Breast epithelium (tissue), 4 donors: ENCODE results near the gene SPCS2. TPM values are rescaled to one million over a fixed set of nuclear protein-coding genes. Genes with fewer than 3 reads are reported as not detected.
"Not testable (repeated sequence)": the region's sequence is repeated elsewhere in the genome, so short reads cannot be mapped to it uniquely, and the experiment has no call there.

Source experiments
- DNase-seq, 2 donors: peaks; one replicate each; pipeline ENCODE4 v3.0.0-alpha.2; 2019; ENCODE audit warnings: low spot score in 2 of 2
- H3K27ac ChIP-seq, 2 donors: fragments of 200-600 bp; sonication (generic) in 1 of 2; one replicate each; pipeline ENCODE4 v1.5.1; 2016 to 2019; ENCODE audit warnings: mild to moderate bottlenecking in 1 of 2
- H3K27me3 ChIP-seq, 2 donors: fragments of 200-600 bp; sonication (generic) in 1 of 2; one replicate each; pipeline versions ENCODE4 v1.5.1 to v1.6.0; 2017 to 2019; ENCODE audit warnings: control low read depth in 1 of 2, mild to moderate bottlenecking in 1 of 2
- H3K36me3 ChIP-seq: fragments of 200-600 bp; one replicate; pipeline ENCODE4 v1.5.1; 2019
- H3K4me1 ChIP-seq, 2 donors: fragments of 200-600 bp; sonication (generic); one replicate each; pipeline ENCODE4 v1.5.1; 2016 to 2019; ENCODE audit warnings: control low read depth in 1 of 2
- H3K4me3 ChIP-seq, 3 donors: fragments of 200-600 bp; sonication (generic); 1 replicate in 2 of 3; 2 replicates in 1 of 3; pipeline ENCODE4 v1.5.1; 2016 to 2019; ENCODE audit warnings: mild to moderate bottlenecking in 3 of 3, moderate library complexity in 2 of 3
- H3K9me3 ChIP-seq, 2 donors: fragments of 200-600 bp; sonication (generic) in 1 of 2; one replicate each; pipeline ENCODE4 v1.5.1; 2016 to 2019; ENCODE audit warnings: control low read depth in 1 of 2
- POLR2A ChIP-seq: fragments of 450-650 bp; IDR thresholded peaks from one replicate; pipeline ENCODE4 v1.6.1; 2016; ENCODE audit warnings: antibody characterized with exemption, mild to moderate bottlenecking, moderate library complexity
- POLR2AphosphoS5 ChIP-seq, 3 donors: sonication (generic); formaldehyde crosslinking; IDR thresholded peaks; one replicate each; pipeline ENCODE4 v1.6.1; 2017; ENCODE audit warnings: antibody characterized with exemption in 3 of 3
- intact Hi-C: fragments of 100-400 bp; cut with DNase I; formaldehyde crosslinking; loops from one replicate; pipeline ENCODE4 v1.15.1; 2023; ENCODE audit warnings: low total_unique reads
- total RNA-seq, 3 donors: library from RNA; depleted of rRNA; stranded (reverse); fragments of >200 nt; gene quantifications; one replicate each; pipeline ENCODE4 v1.1.0, GENCODE V29; 2016
- TF ChIP-seq, protein P1 (sequence below), 3 donors: fragments of 450-650 bp; IDR thresholded peaks; one replicate each; pipeline ENCODE4 v1.5.1; 2016 to 2017; ENCODE audit warnings: antibody characterized with exemption in 3 of 3, mild to moderate bottlenecking in 3 of 3, moderate library complexity in 3 of 3

Gene SPCS2
- total RNA-seq, 3 donors from 2014 or later = 34.1 to 57.8 (median 57.5) TPM

DNA sequence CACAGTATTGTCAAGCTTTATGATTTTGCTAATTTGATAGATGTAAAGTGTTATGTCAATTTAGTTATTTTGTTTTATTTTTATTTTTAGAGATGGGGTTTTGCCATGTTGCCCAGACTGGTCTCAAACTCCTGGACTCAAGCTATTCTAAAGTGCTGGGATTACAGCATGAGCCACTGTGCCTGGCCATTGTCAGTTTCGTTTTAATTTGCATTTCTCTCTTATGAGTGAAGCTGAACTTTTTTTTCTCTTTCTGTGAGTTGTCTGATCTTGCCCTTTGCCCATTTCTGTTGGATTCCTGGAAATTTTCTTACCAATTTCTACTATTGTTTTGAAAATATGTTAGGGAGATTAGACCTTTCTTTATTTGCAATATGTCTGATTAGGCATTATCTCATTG lies 55.1 kb downstream of the SPCS2 start:
- Histone ChIP-seq H3K9me3 (no peaks in the 10 kb centered on the region), H3K4me3 (no peak overlapping the region), H3K27me3 (no peaks in the 10 kb centered on the region), H3K36me3 (no peaks in the 10 kb centered on the region), H3K27ac (no peak overlapping the region), H3K4me1 (no peaks in the 10 kb centered on the region)
- no peak for TF ChIP-seq POLR2AphosphoS5 (IDR thresholded peaks at IDR 0.05)
- TF ChIP-seq POLR2A = no peak
- TF ChIP-seq, protein P1, sequence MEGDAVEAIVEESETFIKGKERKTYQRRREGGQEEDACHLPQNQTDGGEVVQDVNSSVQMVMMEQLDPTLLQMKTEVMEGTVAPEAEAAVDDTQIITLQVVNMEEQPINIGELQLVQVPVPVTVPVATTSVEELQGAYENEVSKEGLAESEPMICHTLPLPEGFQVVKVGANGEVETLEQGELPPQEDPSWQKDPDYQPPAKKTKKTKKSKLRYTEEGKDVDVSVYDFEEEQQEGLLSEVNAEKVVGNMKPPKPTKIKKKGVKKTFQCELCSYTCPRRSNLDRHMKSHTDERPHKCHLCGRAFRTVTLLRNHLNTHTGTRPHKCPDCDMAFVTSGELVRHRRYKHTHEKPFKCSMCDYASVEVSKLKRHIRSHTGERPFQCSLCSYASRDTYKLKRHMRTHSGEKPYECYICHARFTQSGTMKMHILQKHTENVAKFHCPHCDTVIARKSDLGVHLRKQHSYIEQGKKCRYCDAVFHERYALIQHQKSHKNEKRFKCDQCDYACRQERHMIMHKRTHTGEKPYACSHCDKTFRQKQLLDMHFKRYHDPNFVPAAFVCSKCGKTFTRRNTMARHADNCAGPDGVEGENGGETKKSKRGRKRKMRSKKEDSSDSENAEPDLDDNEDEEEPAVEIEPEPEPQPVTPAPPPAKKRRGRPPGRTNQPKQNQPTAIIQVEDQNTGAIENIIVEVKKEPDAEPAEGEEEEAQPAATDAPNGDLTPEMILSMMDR (IDR thresholded peaks at IDR 0.05) = no peak
- intact Hi-C loops = no loop called here
- no peak for DNase-seq

DNA sequence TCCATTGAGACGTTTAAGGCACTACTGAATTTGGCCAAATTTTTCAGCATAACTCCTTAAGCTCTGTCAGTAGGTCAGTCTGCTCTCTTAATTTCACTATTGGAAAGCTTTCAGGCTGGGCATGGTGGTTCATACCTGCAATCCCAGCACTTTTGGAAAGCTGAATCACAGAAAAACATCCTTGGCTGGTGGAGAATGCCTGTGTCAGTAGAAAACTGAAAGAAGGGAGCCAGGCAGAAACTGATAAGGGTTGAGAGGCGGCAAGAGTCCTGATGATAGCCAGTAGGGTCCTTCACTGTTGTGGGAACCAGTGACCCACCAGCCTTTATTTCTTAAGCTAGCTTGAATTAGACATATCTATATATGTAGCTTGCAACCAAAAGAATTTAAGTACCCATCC lies 62.3 kb downstream of the SPCS2 start:
- no peak overlapping the region for H3K4me3 ChIP-seq
- intact Hi-C loops = no loop called here
- no peak overlapping the region for H3K27ac ChIP-seq
- DNase-seq = no peak
- no peaks in the 10 kb centered on the region for H3K27me3 ChIP-seq
- H3K9me3 ChIP-seq = no peaks in the 10 kb centered on the region
- TF ChIP-seq, protein P1 (IDR thresholded peaks at IDR 0.05) = no peak
- TF ChIP-seq POLR2A (no peak), POLR2AphosphoS5 (IDR thresholded peaks at IDR 0.05) (no peak)
- H3K4me1 ChIP-seq = no peaks in the 10 kb centered on the region
- no peaks in the 10 kb centered on the region for H3K36me3 ChIP-seq

DNA sequence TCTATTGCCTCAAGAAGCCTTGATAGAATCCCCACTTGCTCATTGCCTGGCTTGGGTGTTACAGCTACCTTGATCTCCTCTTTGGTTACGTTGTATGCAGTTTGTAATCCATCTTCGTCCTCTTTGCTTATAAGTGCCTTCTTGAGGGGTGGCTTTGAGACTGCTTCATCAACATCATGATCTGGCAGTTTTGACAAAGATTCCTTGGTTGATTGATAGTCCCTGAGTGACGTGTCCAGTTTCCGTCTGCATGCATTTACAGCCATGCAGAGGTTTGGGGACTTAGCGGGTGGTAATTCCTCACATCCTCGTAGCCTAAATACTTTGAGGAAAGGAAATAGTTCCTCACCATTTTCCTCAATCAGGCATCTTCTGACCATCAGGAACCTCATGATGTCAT lies 62.8 kb downstream of the SPCS2 start:
- no peaks in the 10 kb centered on the region for H3K27me3 ChIP-seq
- TF ChIP-seq, protein P1 (IDR thresholded peaks at IDR 0.05) = no peak
- TF ChIP-seq POLR2AphosphoS5 (IDR thresholded peaks at IDR 0.05) (no peak), POLR2A (no peak)
- no peak overlapping the region for H3K27ac ChIP-seq
- no peak for DNase-seq
- no peaks in the 10 kb centered on the region for H3K36me3 ChIP-seq
- no peak overlapping the region for H3K4me3 ChIP-seq
- intact Hi-C loops = no loop called here
- no peaks in the 10 kb centered on the region for H3K9me3 ChIP-seq
- H3K4me1 ChIP-seq = no peaks in the 10 kb centered on the region

DNA sequence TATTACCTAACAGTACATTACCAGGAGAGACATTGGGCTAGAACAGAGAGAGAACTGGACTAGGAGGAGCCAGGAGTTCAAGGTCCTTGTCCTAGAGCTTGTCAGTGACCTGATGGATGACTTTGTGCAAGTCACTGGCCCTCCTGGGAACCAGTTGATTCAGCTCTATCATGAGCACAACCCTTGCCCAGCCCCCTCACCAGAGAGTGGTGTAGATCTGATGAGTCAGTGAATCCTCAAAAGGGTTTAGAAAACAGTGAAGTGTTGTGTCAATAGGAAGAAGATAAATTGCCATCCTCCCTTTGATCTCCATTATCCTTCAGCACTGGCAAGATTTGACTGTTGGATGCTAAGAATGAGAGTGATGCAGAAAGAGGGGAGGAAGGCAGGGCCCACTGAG lies 64.0 kb downstream of the SPCS2 start:
- TF ChIP-seq POLR2A = no peak
- TF ChIP-seq POLR2AphosphoS5 (IDR thresholded peaks at IDR 0.05) = no peak
- TF ChIP-seq, protein P1 (IDR thresholded peaks at IDR 0.05) = no peak
- Histone ChIP-seq H3K4me3 (no peak overlapping the region), H3K27me3 (no peaks in the 10 kb centered on the region), H3K4me1 (no peaks in the 10 kb centered on the region), H3K36me3 (no peaks in the 10 kb centered on the region), H3K27ac (no peak overlapping the region), H3K9me3 (no peaks in the 10 kb centered on the region)
- no peak for DNase-seq
- intact Hi-C loops = no loop called here

DNA sequence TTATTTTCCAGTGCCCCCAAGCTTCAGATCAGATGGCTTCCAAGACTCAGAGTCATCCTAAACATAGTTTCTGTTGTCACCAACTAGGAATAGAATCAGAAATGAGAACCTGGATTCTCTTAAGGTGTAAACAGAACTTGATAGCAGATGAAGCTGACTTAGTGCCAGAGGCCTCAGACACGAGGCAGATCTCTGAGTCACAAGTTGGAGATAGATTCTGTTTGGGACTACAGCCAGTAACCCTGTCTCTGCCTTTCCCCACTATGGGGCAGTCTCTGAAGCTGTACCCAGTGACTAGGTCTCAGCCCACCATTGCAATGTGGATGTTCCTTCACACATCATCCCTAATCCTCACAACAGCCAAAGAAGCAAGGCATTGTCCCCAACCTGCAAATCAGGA lies 65.1 kb downstream of the SPCS2 start:
- H3K27me3 ChIP-seq = no peaks in the 10 kb centered on the region
- no peak for TF ChIP-seq POLR2AphosphoS5 (IDR thresholded peaks at IDR 0.05)
- no peak for TF ChIP-seq POLR2A
- TF ChIP-seq, protein P1 (IDR thresholded peaks at IDR 0.05) = no peak
- no peaks in the 10 kb centered on the region for H3K9me3 ChIP-seq
- H3K4me1 ChIP-seq = no peaks in the 10 kb centered on the region
- no peak overlapping the region for H3K4me3 ChIP-seq
- no peak for DNase-seq
- intact Hi-C loops = no loop called here
- no peaks in the 10 kb centered on the region for H3K36me3 ChIP-seq
- no peak overlapping the region for H3K27ac ChIP-seq

DNA sequence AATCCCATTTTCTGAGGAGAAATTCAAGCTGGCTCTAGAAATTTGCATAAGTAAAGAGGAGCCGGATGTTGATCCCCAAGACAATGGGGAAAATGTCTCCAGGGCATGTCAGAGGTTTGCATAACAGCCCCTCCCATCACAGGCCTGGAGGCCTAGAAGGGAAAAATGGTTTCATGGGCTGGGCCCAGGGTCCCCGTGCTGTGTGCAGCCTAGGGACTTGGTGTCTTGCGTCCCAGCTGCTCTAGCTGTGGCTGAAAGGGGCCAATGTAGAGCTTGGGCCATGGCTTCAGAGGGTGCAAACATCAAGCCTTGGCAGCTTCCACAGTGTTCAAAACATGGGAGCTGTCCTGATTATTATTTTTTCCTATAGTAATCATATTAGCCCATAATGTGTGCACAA lies 70.1 kb downstream of the SPCS2 start:
- H3K27me3 ChIP-seq, H3K9me3 ChIP-seq, DNase-seq, H3K27ac ChIP-seq, H3K4me1 ChIP-seq, intact Hi-C loops, H3K4me3 ChIP-seq, H3K36me3 ChIP-seq: not testable (repeated sequence)

DNA sequence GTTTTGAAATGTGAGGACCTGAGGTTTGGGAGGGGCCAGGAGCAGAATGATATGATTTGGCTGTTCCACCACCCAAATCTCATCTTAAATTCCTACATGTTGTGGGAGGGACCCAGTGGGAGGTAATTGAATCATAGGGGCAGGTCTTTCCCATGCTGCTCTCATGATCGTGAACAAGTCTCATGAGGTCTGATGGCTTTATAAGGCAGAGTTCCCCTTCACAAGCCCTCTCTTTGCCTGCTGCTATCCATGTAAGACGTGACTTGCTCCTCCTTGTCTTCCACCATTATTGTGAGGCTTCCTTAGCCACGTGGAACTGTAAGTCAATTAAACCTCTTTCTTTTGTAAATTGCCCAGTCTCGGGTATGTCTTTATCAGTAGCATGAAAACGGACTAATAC lies 71.3 kb downstream of the SPCS2 start:
- H3K4me1 ChIP-seq, H3K27ac ChIP-seq, H3K27me3 ChIP-seq, H3K9me3 ChIP-seq, intact Hi-C loops, H3K4me3 ChIP-seq, H3K36me3 ChIP-seq, DNase-seq: not testable (repeated sequence)
